HG03039 (cell line): ENCODE measurements around the gene PRKACG.
"Not testable (repeated sequence)": the region's sequence is repeated elsewhere in the genome, so short reads cannot be mapped to it uniquely, and the experiment has no call there.

Experiments used
- ATAC-seq: cut with Tn5 transposase; IDR thresholded peaks from one replicate; pipeline ENCODE4 v1.9.1; 2021; ENCODE audit warnings: mild to moderate bottlenecking, moderate library complexity; ENCODE audit not compliant: unreplicated experiment

The PRKACG gene

DNA sequence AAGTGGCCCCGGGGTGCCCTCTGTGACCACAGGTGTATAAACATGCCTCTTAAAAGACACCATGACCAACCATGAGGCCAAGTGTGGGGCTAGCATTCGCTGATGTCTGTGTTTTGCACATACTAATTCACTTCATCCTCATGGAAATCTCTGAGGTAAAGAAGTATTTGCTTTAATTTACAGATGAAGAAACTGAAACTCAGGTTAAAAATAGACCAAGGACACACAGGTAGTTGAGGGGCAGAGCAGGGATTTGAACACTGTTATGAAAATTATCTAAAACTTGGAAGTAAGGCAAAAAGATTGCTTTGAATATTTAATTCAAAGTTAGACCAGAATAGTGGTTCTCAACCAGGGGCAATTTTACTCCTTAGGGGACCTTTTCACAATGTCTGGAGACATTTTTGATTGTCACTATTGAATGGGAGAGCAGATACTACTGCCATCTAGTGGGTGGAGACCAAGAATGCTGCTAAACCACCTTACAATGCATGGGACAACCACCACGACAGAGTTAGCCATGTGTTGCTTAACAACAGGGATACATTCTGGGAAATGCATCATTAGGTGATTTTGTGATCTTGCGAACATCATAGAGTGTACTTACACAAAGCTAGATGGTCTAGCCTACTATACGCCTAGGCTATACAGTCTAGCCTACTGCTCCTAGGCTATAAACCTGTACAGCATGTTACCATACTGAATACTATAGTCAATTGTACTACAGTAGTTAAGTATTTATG, 13.6 kb upstream of the PRKACG start:
- ATAC-seq, result no peak

DNA sequence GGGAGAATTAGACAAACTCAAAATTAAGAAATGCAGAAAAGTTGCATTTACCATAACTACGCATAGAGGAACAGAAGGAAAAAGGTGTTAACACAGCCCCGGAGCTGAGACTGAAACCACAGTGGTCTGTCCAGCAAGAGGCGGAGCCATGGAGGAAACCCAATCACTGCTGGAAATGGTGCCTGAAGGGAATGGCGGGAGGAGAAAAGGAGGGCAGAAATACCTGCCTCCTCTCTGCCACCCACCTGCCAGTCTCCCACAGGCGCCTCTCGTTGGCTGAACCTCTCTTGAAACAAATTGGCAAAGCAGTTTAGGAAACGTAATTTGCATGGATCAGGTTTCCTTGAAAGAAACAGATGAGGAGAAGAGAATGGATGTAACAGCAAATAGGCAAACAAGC, 9.7 kb upstream of the PRKACG start:
- ATAC-seq, result no peak

DNA sequence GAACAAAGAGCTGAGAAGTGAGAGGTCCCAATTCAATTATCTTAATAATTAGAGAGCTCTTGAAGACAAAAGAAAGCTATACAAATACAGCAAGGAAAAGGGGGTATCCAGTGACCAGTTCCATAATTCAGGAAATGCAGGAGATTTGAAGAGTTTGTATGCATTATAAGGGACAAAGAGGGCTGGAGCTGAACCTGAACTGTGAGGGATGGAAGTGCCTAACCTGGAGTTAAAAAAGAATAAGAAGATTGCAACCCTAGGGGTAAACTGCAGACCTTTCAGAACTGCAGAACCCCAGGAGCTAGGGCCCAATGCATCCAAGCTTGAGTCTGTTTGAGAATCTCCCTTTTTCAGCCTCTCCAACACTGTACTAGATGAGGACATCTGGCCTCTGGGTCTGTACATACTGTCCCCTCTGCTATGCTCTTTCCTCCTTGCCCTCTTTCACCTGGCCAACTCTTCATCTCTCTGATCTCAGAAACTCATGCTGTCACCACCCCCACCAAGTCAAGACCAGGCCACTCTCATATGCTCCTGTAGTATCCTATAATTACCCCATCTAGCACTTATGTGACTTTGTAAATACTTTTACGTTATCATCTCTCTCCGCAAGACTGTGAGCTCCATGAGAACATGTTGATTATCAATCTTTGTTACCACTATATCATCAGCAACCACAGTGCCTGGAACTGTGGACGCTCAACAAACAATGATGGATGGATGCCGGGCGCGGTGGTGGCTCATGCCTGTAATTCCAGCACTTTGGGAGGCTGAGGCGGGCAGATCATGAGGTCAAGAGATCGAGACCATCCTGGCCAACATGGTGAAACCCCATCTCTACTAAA, 6.6 kb upstream of the PRKACG start:
- no peak for ATAC-seq

DNA sequence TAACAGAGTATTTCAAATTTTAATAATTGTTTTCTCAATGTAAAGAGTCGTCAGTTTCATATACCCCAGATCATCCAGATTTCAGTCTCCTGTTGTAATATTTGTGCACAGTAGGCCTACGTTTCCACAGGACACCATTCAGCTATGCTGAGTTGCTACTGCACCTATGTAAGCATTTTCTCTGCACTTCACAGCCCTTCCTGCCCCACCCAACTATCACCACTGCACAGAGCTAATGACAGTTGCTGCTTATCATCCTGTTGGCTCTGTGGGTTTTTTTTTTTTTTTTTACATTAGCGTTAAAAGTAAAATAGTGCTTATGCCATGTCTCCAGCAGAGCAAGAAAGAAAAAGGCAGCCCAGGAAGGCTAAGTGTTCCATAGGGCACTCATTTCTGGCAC, 5.9 kb upstream of the PRKACG start:
- no peak for ATAC-seq

DNA sequence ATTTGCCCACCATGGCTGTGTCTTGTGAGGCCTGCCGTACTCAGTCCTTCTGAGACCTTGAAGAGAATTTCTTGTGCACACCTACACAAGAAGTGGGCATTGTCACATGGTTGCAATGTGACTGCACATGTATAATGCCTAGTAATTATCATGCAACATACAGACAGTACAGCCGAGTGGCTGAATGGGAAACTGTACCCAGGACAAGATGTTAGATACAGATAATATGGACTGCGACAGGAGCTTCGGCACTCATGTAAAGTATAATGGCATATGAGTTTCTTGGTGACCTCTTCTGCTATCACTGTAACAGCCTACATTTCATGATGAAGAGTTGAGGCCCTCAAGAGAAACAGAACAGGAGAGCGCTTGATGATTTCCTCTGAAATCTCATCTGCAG, 4.8 kb upstream of the PRKACG start:
- ATAC-seq, result no peak

DNA sequence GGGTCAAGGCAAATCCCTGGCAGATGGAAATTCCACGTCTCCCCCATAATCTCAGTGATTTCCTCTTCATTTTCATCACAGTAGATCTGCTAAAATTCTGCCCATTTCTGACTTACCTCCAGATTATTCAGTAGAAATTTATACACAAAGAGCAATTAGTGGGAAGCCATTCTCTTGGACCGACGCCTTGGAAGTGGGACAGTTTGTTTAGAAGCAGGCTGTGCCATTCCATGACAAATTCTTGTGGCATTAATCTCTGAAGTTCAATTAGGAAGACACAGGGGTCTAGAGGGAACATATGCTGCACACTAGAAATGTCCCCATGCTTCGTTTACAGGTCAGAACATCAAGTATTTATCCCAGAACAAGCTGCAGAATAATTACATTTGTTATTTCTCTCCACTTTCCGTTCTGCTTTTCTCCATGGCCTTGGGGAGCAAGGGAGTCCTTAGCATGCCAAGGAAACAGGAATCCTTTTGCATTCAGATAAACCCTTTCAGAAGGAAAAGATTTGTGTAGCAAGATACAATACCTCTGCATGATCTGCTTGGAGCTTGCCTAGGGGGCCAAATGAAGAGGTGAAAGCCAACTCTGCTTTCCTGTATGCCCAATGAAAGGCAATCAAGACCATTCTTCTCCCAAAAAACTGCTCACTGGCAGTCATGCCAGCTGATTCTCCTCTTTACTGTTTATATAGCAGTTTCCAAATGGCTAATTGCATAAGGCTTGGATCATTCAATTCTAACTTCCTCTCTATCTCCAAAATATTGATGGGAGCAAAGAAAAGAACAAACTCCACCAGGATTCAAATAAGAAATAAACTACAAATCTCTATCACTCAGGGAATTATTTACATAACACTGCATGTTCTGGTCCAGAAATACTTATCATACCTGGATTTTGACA, 2.5 kb upstream of the PRKACG start:
- ATAC-seq, result no peak

DNA sequence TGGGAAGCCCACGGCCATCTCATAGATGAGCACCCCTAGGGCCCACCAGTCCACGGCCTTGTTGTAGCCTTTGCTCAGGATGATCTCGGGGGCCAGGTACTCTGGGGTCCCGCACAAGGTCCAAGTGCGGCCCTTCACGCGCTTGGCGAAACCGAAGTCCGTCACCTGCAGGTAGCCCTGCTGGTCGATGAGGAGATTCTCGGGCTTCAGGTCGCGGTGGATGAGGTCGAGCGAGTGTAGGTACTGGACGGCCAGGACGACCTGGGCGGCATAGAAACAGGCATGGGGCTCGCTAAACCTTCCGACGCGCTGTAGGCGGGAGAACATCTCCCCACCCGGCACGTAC, 558 bp downstream of the PRKACG start:
- no peak for ATAC-seq

DNA sequence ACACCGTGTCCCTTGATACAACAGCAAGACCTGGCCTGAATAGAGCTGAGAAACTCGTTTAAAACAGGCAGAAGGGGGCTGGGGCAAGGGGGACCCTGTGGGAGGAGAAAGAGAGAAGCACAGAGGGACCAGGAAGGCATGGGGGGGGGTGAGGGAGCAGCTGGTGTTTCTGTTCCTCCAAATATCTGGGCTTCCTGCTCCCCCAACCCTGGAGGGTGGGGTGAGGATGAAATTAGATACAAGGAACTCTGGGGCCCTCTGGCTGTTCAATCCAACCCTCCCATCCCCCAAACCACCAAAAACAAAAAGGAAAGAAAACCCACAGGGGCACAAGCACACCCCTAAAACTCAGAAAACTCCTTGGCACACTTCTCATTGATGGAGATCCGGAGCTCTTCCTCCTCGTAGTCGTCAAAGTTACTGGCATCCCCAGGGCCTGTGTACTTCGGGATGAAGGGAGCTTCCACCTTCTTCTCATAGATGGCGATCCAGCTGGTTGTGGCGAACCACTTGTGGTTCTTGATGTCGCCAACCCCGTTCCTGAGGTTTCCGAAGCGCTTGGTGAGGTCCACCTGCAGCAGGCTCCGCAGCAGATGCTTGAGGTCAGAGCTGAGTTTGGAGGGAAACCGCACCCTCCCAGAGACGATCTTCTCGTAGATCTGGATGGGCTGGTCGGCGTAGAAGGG, 1.1 kb downstream of the PRKACG start:
- no peak for ATAC-seq

DNA sequence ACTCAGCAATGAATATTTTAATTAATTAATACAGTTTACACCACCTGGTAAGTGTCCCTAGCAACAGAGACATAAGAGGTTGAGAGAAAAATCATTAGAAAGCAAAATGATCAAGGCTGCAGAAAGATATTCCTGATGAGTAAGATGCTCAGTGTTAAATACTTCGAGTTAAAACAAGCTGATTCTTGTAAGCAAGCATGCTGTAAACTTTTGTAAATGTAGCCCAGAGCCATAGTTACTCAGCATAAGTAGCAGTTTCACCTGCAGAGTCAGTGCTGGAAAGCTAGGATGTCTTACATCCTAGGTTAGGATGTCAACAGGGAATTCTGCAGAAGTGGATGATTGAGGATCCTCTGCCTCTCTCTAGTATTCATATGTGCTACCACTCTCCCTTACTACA, 4.2 kb downstream of the PRKACG start:
- no peak for ATAC-seq

DNA sequence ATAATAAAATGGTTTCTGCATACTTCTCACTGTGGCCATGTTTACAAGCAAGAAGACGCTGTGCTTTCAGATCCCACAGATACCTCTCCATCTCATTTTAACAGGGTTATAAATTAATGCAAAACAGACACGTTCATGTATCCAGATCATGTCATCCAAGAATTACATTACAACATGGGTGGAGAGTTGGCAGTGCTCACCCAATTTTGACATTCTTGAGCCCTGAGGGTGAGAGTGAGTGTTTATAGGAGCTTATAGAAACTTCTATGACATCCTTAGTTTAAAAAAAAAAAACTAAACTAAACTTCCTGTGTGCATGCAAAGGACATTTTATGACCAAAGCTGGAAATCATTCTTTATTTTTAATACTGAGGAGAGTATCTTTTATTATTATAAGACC, 9.1 kb downstream of the PRKACG start:
- no peak for ATAC-seq

DNA sequence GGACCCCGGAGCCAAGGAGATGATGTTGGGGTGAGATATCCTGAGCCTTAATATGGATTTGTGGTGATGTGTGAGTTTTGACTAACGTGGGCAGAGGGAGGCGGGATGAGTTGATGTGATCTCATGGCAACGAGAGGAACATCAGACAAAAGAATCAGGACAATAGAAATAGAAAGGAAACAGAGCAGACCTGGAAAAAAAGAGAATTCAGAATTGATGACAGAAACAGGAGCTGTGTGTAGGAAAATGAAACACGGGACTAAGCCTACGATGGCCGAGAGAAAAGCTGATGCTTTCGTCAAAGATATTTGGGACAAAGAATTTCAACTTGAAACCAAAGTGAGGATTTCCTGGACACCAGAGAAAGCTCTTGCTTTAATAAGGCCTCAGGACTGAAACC, 10.9 kb downstream of the PRKACG start:
- no peak for ATAC-seq

DNA sequence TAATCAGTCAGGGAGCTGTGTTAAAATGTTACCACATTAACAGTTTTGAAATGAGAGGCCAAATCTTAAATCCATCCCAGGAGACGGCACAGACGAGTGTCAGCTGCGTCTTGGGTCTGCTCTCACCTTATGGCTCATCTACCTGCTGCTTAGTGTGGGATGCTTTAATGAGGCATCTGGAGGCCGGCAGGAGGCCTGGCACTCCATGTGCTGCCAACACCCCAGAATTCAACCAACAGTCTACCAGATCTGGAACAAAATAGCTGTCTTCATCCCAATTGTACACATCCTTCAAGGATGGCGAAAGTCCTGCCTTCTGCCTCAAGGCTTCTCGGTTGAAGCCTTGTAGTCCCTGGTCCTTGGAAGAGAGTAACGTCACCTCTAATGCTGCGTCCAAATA, 12.0 kb downstream of the PRKACG start:
- ATAC-seq, result no peak

DNA sequence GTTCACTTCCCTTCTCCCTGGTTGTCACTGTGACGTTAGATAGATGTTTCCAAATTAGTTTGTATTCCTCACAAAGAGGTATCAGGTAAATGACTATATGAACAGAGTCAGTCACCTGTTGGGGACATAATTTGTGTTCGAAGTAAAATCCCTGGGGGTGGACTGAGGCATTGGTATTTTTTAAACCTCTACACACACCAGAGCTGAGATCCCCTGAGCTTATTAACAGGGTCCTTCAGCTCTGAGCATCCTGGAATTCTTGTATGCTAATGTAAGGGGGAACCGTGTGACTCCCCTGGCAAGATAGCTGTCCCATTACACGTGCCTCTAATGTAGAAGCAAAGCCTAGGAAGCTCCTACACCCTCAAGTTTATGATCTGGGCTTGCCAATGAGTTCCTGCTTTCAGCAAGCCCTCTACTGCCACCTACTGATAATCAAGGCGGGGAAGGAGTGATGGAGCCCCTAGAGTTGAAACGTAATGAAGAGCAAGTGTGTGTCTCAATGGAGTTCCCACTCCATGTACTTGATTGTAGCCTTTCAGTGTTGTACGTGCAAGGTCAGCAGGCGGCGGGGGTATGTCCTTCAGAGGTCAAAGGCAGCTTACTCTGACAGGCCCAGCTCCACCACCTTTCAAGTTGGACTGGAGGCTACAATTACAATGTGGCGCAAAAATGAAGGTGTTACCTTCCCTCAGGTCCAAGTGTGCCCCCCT, 14.4 kb downstream of the PRKACG start:
- peak; percentile 91 for ATAC-seq

DNA sequence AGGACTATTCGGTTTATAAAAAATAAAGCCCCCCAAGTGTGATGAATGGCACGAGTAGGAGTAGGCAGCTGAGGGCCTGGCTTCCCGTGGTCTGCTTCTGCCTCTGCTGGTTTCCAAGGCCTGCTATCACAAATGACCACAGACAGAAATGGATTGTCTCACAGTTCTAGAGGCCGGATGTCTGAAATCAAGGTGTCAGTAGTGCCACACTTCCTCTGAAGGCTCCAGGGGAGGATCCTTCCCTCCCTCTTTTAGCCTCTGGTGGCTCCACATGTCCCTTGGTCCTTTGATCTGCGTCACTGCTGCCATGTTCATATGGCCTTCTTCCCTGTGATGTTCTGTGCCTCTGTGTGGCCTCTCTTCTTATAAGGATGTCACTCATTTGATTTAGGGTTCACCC, 15.1 kb downstream of the PRKACG start:
- no peak for ATAC-seq

DNA sequence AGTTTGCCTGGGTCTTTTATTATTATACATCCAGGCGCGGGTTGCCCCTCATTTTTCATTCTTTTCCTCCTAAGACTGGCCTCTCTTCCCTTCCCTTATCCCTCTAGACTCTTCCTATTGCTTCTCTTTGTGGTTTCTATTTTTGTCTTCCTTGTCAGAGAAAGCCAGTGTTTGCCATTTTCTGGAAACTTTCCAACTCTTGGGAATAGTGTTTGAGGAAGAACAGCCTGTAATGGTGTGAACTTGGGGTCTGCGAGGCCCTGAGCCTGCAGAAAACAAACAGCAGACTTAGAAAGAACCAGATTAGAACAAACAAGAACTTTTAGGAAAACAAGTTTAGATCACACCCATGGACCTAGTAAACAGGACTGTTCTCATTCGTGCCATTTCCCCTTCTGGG, 15.5 kb downstream of the PRKACG start:
- ATAC-seq, result no peak

DNA sequence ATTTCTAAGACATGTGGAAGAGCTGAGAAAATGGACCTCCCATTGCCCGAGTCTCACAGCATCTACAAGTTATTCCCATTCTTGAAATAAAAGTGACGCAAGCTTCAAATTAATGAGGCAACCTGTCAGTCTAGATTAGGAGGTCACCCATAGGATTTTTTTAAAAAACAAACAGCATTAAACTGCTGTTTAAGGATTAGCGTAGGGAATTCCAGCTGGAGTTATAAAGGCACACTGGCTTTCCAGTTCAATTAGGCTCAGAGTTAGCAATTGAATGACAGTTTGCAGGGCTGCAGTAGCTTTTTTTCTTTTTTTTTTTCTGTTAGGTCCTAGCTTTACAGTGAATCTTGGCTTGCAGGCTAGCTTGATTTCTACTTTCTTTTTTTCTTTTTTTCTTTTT, 16.2 kb downstream of the PRKACG start:
- ATAC-seq, result no peak

DNA sequence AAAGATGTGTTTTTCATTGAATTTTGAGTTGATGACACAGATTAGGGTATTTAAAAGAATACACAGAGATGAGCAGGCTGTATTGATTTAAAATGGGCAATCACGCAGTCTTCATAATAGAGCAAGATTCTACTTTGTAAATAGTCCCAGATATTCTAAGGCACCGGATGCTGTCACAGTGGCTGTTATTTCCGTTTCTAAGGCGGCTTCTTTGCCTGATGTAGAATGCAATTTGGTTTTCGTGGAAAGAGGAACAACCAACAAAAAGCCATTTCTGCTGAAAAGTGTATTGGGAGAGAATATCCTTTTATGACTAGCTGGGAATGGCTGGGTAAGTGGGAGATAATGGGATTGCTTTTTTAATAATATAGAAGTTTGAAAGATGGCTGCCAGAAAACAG, 17.5 kb downstream of the PRKACG start:
- no peak for ATAC-seq

DNA sequence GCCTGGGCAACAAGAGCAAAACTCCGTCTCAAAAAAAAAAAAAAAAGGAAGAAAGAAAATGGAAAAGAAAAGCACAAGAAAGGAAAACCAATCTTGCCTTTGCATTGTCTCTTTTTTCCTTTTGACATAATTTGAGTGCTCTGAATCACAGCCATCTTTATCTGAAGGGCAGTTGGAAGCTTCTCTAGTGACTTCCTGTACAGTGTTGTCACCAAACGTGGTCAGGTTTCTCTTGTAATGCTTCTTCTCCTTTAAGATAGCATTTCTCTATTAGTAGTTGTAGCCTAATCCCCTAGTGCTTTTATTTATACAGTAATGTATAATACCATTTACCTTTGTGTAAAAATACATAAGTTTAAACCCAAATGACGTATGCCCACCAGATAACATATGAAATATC, 18.1 kb downstream of the PRKACG start:
- no peak for ATAC-seq

DNA sequence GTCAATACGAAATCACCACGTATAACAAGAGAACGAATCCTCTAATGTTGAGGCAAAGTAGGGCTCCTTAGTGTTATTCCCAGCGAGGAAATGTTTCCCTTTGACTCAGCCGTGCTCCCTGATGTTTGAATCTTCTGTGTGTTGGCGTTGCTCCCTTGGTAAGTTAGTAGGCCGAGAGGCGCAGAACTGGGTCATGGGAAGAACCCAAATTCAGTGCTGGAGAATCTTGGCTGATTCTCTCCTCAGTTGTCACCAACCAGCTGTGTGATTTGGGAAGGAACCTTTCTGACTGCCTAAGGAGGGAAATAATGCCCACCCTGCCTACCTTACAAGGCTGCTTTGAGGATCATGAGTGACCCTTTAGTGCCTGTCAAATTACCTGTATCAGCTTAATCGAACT, 22.5 kb downstream of the PRKACG start:
- no peak for ATAC-seq

DNA sequence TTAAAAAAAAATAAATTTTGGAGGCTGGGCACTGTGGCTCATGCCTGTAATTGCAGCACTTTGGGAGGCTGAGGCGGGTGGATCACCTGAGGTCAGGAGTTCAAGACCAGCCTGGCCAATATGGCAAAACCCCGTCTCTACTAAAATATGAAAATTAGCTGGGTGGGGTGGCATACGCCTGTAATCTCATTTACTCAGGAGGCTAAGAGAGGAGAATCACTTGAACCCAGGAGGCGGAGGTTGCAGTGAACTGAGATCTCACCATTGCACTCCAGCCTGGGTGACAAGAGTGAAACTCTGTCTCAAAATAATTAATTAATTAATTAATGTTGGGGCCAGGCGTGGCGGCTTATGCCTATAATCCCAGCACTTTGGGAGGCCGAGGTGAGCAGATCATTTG, 27.0 kb downstream of the PRKACG start:
- ATAC-seq, result not testable (repeated sequence)
